HG03520 (cell line): Measurements from ENCODE around the gene FBXL7.

Source experiments
- ATAC-seq: cut with Tn5 transposase; IDR thresholded peaks from one replicate; pipeline ENCODE4 v1.9.1; 2021; ENCODE audit warnings: mild to moderate bottlenecking, moderate library complexity; ENCODE audit not compliant: unreplicated experiment

FBXL7 gene

DNA sequence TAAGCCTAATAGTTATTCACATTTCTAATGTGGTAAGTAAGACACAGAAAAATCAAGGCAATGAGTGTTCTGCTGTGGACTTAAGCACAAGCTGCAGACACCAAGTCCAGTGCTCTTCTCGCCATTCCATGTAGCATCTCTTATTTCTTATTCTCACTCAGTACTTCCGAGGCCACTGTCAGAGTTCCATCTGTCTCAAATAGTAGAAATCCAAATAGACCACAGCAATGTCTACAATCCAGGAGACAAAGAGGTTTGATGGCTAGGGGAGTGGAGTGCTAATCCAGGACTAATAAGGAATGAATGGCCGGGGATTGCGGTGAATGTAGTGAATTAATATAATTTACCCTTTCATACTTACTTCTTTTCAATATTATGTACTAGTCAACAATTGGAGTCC lies 147.3 kb downstream of the FBXL7 start:
- no peak for ATAC-seq

DNA sequence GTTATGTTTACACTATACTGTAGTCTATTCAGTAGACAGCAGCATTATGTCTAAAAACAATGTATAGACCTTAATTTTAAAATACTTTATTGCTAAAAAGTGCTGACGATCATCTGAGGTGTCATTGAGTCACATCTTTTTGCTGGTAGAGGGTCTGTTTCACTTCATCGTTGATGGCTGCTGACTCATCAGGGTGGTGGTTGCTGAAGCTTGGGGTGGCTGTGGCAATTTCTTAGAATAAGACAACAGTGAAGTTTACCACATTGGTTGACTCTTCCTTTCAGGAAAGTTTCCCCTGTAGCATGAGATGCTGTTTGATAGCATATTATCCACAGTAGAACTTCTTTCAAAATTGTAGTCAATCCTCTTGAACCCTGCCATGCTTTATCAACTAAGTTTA lies 150.3 kb downstream of the FBXL7 start:
- ATAC-seq, result no peak

DNA sequence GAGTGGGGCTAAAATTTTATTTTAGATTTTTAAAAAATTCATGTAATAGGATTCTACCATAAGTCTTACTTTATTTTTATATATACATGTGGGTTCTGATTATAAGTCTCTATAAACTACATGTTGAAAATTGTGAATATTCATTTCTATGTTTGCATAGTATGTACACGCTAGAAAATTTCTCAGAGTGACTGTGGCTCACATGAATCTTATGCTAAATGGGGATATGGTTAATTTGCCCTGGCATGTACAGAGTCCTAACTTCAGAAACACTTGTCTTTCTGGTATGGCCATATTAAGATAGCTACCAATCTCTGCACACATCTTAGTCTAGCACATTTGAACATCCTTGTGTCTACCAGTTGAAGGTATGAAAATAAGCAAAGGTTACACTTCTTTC lies 154.8 kb downstream of the FBXL7 start:
- no peak for ATAC-seq

DNA sequence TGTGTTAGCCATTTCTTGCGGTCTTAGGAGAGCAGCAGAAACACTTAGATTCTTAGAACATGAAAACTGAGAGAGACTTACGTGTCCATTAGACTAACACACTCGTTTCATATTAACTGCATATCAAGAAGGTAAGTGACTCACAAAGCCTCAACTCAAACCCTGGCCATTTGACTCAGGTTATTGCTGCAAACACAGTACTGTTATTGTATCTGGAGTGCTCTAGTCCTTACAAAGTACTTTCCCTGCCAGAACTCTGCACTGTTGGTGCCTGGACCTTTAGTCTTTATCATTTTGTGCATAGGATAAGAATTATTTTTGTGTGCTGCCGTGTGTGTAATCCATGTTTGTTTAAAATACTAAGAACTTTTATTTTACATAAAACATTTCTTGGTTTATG lies 155.7 kb downstream of the FBXL7 start:
- no peak for ATAC-seq

DNA sequence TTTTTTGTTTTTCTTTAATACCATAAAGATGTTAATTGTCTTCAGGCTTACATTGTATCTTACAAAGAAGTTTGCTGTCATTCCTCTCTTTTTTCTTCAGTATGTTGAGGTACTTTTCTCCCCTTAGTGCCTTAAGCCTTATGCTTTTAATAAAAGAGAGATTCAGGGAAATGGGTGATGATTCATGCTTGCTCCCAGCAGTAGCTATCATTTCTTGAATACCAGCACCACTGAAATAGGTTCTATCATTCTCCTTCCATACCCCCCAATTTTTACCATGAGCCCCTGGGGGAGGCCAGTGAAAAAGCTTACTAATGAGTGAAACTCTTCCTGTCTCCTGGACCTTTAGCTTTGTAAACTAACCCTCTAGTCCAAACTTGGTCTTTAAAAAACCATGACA lies 165.0 kb downstream of the FBXL7 start:
- no peak for ATAC-seq

DNA sequence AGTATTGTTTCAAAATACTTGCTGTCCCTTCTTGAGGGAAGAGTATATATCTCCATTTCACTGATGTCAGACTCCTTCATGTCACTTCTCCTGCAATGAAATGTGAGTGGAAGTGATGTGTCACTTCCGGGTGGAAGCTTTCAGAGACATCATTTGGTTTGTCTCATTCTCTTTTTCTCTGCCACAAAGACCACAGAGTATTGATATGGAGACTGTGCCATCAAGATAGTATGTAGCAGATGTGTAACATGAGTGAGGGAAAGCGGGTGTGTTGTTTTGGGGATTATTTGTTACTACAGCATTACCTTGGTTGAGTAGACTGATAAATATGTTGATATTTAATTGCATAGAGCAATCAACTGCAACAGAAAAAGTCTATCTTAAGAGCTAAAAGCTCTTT lies 169.8 kb downstream of the FBXL7 start:
- ATAC-seq, result no peak

DNA sequence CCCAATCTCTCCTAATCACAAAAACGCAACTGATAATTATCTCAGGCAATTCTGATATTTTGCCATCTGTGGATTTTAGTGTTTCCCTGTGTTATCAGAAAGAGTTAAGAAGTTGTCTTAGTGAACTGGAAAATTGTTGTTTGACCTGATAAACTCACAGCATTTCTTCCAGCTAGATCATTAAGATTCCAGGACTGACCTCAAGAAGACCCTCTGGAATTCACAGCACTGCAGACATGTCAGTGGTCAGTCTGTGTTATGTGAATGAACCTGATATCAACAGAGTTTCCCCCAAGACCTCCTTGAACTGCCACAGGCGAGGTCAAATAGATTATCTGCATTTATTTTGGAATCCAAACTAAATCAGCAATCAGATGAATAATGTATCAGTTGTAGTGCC lies 174.7 kb downstream of the FBXL7 start:
- no peak for ATAC-seq

DNA sequence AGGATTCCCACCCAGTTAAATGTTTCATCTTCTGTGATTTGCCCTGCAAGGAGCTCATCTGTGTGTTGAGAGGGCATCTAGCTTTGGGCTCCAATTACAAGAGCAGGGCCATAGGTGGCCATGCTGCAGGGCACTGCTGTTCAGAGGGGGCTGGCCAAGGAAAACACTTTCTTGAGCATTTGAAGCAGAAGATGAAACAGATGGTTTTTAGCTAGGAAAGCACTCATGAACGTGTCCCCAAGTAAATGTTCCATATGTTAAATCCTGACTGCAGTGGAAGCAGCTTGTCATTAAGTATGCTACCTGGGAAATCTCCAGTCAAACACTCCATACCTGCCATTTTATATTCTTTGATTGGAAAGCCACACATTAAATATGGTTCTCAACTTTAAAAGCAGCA lies 176.6 kb downstream of the FBXL7 start:
- ATAC-seq, result no peak

DNA sequence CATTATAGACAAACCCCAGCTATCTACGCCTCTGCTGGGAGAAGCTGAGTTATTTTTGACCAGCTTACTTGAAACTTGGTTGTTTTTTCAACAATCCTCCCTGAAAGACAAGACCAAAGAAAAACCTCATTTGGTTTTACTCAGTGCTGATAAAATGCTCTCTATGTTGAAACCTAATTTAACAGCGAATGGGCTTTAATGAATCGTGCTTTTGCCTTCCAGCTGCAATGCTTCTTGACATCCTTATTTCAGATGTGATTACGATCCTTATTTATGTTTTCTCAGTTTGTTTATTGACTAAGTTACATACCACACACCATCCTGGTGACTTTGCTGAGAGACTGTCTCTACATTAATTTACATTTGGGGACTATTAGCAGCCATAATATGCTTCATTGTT lies 179.2 kb downstream of the FBXL7 start:
- ATAC-seq, result no peak

DNA sequence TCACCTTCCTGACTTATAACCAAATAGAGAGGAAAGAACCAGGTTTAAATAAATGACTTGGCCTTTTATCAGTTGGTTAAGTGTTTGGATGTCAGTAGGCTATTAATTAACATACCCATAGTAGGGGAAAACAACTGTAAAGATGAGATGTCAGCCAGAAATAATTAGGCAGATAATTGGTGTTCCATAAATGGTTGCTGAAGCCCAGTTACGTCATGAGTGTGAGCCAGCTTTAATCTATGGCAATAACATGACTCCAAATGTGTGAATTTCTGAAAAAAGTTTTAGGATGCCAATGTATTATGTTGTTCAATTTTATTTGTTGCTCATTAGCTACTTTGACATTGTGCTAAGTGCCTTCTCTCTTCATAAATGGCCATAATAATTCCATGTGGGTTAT lies 180.5 kb downstream of the FBXL7 start:
- no peak for ATAC-seq

DNA sequence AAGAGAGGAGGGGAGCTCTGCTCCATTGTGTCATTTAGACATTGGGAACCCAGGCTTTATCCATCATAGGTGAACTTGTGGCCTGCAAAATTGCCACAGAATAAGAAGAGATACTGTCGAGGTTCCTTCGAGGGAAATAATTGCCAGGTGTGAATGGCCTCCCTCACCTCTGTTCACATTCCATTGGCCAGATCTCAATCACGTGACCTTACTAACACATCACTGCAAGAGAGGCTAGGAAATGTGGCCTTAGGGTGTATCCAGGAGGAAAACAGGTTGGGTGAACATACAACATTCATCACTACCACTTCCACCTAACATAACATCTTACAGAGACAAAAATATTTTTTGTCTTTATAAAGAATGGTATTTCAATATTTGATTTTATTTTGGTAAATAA lies 182.1 kb downstream of the FBXL7 start:
- no peak for ATAC-seq

DNA sequence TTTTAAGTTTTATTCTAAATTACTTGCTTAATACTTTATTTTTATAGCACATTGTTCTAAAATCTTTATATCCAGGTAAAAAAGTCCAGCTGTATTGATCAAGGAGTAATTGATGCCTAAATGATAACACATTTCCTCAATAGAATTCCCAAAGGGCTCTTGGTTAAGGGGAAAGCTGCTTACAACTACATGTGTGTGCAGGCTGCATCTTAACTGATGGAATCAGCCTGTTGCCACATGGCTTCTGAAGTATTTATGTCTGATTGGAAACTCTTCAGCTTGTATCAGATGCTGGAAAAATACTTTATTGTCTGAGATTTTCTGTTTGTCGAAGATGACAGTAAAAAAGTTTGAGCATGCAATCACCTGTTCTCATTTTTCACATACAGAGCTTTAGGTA lies 182.6 kb downstream of the FBXL7 start:
- no peak for ATAC-seq

DNA sequence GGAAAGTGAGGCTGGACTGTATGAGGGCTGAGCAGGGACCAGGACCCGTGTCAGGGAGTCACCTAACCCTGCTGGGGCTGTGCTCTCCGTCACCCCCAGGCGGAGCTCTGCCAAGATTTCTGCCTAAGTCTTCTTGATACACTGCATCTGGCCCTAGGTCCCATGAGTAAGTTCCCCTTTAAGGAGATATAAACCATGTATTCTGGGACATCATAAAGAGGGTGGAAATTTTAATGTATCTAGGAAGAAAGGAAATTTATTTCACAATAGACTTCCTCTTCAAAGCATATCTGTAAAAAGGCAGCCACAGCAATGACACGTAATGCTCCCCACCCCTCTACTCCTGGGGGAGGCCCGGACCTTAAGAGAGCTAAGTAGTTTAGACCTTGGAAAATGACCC lies 183.4 kb downstream of the FBXL7 start:
- no peak for ATAC-seq

DNA sequence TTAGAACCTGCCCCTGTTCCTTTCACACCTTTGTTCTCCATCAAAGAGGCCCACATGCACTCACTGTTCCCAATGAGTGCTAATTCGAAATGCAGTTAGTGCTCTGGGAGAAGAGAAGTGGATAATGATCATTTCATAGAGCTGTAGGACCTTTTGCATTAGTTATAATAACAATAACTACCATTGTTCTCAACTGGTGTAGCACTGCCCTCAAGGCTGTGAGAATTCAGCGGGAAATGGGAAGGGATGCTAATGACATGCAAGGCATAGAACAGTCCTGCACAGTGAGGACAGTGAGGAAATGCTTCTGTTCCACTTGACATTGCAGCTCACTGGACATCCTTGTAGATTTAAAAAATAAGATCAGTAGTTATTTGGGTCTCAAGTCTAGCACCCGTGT lies 187.4 kb downstream of the FBXL7 start:
- ATAC-seq, result no peak

DNA sequence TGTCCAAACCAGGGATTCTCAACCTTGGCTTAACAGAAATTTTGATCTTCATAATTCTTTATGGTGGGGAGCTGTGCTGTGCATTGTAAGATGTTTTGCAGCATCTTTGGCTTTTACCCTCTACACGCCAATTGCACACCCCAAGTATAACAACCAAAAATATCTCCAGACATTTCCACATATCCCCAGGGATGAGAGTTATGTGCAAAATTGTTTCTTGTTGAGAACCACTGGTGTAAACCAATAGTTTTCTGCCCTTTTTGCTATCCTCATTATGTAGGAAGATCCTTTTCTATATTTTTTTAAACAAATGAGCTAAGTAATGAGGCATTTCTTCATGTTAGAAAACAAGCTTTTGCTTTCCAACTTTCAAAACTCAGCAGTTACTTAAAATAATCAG lies 189.9 kb downstream of the FBXL7 start:
- no peak for ATAC-seq

DNA sequence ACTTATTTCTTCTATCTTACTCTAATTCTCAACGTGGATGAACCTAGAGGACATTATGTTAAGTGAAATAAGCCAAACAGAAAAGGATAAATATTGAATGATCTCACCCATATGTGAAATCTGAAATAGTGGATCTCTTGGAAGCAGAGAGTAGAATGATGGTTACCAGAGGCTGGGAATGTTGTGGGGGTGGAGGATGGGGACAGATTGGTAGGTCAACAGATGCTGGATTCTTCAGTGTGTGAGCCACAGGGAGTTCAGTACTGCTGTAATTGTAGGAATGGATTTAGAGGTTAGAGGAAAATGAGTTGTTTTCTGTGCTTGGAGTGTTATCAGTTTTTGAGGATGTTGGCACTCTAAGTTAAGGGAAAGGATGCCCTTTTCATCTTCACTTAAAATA lies 190.6 kb downstream of the FBXL7 start:
- ATAC-seq, result no peak

DNA sequence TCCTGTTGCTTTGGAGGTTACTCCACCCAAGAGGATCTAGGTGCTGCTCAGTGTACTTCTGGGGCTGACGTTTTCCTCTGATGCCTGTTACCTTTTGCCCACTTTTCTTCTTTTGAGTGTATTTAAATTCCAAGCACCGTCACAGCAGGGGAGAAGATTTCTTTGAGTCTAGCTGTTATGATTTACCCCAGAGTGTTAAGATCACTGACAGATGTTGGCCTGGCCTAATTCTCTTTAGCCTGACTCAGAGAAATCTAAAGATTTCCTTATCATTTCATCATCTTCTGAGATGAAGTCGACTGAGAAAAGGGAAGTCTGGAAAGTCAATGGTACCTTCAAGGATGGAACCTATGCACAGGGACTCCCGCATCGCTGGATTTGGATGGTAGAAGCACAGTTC lies 191.5 kb downstream of the FBXL7 start:
- ATAC-seq, result no peak

DNA sequence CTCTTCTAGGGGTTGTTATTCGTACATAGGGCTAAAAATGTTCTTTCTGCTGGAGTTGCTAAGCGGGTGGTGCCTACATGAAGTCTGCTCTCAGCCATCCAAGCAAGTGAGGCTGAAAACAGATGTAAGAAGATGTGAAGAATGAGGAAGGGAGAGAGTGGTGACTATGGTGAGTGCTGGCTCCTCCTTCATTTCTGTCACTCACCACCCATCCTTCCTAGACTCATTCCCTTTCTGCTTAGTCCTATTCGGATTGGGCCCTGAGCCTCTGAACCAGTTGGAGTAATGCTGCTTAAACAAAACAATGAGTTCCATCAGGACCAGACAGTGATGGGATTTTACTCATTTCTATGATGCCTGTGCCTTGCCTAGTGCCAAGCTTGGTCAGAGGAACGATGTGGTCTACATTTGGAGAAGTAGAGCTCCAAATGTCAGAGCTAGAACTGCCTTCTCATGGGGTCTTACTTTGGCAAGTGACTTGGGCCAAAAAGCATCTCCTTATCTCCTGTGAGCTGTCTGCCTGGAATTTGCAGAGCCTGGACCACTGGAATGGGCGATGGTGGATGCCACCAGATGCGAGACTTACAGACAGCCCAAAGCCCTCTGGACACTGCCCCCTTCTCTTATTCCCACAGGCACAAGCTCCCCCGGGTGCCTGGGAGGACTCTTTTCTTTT lies 192.9 kb downstream of the FBXL7 start:
- no peak for ATAC-seq

DNA sequence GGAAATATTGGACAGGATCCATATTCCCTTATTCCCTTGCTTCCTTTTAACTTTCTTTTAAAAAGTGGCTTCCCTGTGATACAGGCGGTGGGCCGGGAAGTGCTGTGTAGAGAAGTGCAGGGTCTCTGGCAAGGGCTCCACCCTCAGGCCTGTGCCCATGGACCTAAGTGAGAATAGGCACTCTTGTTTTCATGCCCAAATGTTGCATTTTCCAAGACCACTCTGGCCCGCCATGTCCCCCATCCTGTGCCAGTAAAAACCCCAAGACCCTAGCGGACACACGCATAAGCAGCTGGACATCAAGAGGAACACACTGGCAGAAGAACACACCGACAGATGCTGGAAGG lies 193.4 kb downstream of the FBXL7 start:
- ATAC-seq, result no peak

DNA sequence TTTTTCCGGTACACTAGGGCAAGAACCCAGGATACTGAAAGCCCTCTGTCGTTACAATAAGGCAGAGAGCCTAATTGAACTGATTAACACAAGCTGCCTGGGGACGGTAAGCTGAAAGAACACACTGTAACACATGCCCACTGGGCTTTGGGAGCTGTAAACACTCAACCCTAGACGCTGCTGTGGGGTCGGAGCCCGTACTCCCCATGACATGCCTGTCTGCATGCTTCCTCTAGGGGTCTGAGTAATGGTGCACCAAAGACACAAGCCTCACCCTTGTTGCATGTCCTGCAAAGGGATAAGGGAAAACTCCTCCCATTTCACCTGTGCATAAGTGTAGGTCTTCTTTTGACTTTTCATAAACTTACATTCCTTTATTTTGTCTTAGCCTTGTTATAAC lies 194.0 kb downstream of the FBXL7 start:
- no peak for ATAC-seq

DNA sequence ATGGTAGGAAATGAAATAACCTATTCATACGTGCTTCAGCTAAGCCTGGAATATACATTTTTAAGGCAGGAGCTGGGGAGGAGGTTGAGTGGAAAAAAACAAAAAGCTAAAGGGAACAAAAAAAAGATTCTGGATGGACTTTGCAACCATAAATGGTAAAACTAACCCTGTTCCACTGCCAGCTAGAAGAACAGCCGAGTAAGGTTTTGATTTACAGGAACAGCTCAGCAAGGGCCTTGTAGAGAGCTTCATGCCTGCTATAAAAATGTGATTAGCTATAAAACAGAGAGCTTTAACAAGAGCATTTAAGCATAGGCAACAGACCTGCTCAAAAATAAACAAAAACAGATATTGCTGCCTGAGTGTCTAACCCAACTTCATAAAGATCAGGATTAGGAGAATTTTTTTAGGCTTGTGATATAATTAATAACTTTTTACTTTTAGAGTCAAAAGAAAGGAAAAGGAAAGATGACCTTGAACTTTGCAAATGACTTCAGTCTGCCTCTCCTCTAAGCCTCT lies 194.8 kb downstream of the FBXL7 start:
- no peak for ATAC-seq

DNA sequence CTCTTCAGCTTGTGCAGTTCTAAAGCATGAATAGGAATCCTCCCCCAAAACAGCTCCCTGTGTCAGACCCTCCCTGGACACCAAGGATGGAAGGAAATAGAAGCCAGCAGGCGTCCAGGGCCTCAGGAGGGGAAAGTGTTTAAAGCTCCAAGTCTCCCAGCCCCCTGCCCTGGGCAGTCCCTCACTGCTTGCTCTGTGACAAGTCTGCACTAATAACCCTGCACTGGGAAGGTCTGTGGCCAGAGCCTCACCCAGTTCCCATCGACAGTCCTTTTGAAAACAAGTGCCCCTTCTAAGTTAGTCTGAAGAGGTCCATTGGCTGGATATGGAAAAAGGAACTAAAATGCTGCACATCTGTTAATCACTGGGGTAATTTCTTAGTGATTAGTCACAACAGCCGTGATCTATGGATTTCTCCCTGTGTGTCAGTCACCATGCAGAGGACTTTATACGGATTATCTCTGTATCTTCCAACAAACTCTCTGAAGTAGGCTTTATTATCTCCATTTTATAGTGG lies 195.3 kb downstream of the FBXL7 start:
- ATAC-seq, result no peak

DNA sequence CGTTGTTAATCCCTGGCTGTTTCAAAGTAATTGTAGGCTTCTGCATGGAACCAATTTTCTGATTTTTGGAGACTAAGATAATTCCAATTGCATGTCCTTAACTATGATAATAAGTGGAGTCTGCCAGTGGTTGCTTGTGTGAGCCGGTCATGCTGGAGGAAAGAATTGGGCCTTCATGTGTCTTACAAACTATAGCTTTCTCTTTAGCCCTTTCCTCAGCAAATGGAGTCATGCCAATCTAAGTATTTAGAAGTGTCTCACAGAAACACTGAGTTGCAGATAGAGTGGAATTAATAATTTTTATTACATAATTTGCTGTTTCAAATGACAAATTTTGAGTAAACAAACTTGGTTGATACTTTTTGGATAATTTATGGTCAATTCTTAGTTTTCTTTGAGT lies 200.4 kb downstream of the FBXL7 start:
- ATAC-seq, result no peak
